ENCODE measurements around the gene WWP2.

WWP2 gene

GRCh38 chr16:69767459-69768229, 5.5 kb downstream of the WWP2 start:
- DNase-seq = no peak
- Histone ChIP-seq H3K27ac (no peak overlapping the region), H3K4me3 (ENCODE audit: low read depth, low read length) (no peak overlapping the region), H3K36me3 (replicated peaks) (no peaks in the 10 kb centered on the region), H3K27me3 (replicated peaks) (no peaks in the 10 kb centered on the region)
- in situ Hi-C loops (cut with HindIII; ENCODE audit: low pct_ligation_motif_present, low sequenced_read_pairs) = no loop called here
- TF ChIP-seq, protein P1, sequence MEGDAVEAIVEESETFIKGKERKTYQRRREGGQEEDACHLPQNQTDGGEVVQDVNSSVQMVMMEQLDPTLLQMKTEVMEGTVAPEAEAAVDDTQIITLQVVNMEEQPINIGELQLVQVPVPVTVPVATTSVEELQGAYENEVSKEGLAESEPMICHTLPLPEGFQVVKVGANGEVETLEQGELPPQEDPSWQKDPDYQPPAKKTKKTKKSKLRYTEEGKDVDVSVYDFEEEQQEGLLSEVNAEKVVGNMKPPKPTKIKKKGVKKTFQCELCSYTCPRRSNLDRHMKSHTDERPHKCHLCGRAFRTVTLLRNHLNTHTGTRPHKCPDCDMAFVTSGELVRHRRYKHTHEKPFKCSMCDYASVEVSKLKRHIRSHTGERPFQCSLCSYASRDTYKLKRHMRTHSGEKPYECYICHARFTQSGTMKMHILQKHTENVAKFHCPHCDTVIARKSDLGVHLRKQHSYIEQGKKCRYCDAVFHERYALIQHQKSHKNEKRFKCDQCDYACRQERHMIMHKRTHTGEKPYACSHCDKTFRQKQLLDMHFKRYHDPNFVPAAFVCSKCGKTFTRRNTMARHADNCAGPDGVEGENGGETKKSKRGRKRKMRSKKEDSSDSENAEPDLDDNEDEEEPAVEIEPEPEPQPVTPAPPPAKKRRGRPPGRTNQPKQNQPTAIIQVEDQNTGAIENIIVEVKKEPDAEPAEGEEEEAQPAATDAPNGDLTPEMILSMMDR (IDR thresholded peaks at IDR 0.05; ENCODE audit: low read depth, low read length, missing control alignments) = no peak

DNA sequence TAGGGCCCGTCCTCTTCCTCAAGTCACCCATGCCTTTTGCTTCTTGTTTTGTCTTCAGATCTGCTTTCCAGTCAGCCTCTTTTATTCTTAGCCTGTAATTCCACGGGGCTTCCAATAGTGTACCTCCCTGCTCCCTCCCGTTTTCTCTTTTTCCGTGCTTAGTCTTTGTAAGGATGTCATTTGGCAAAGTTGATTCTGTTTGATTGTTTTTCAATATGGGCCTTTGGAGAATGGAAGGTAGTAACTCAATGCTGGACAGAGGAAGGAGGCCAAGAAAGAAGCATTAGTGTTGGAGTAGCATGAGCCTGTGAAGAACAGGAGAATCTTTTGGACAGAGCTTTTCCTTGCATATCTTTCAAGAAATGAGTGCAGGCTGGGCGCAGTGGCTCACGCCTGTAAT, 6.5 kb downstream of the WWP2 start:
- TF ChIP-seq, protein P1 (IDR thresholded peaks at IDR 0.05; ENCODE audit: low read depth, low read length, missing control alignments) = no peak
- H3K27ac ChIP-seq = no peak overlapping the region
- in situ Hi-C loops (cut with HindIII; ENCODE audit: low pct_ligation_motif_present, low sequenced_read_pairs) = no loop called here
- H3K27me3 ChIP-seq (replicated peaks) = no peaks in the 10 kb centered on the region
- DNase-seq = no peak
- no peak overlapping the region for H3K4me3 ChIP-seq (ENCODE audit: low read depth, low read length)
- no peaks in the 10 kb centered on the region for H3K36me3 ChIP-seq (replicated peaks)

- in situ Hi-C loops (cut with HindIII; ENCODE audit: low pct_ligation_motif_present, low sequenced_read_pairs) = no loop called here
- no peak for DNase-seq
- H3K27ac ChIP-seq = no peak overlapping the region
- H3K4me3 ChIP-seq (ENCODE audit: low read depth, low read length) = no peak overlapping the region
- TF ChIP-seq, protein P1 (IDR thresholded peaks at IDR 0.05; ENCODE audit: low read depth, low read length, missing control alignments) = no peak
- no peaks in the 10 kb centered on the region for H3K27me3 ChIP-seq (replicated peaks)
- H3K36me3 ChIP-seq (replicated peaks) = no peaks in the 10 kb centered on the region
These were observed 7.3 kb downstream of the WWP2 start for GRCh38 chr16:69769404-69769803.

DNA sequence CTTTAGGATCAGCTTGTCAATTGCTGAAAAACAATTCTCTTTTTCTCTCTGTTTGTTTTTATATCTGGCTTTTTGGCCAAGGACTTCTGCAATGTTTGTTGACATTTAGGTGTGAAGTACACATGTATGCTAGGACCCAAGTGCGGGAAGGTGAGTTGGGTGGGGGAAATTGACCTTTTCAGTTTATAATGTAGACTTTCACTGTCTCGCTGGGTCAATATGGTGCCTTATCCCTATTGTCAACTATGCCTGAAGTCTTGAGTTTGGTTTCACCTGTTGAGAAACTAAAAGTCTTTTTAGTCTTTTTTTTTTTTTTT, 9.5 kb downstream of the WWP2 start:
- TF ChIP-seq, protein P1 (IDR thresholded peaks at IDR 0.05; ENCODE audit: low read depth, low read length, missing control alignments) = no peak
- Histone ChIP-seq H3K27me3 (replicated peaks) (no peaks in the 10 kb centered on the region), H3K27ac (no peak overlapping the region), H3K36me3 (replicated peaks) (no peaks in the 10 kb centered on the region), H3K4me3 (ENCODE audit: low read depth, low read length) (no peak overlapping the region)
- no peak for DNase-seq
- in situ Hi-C loops (cut with HindIII; ENCODE audit: low pct_ligation_motif_present, low sequenced_read_pairs) = no loop called here

DNA sequence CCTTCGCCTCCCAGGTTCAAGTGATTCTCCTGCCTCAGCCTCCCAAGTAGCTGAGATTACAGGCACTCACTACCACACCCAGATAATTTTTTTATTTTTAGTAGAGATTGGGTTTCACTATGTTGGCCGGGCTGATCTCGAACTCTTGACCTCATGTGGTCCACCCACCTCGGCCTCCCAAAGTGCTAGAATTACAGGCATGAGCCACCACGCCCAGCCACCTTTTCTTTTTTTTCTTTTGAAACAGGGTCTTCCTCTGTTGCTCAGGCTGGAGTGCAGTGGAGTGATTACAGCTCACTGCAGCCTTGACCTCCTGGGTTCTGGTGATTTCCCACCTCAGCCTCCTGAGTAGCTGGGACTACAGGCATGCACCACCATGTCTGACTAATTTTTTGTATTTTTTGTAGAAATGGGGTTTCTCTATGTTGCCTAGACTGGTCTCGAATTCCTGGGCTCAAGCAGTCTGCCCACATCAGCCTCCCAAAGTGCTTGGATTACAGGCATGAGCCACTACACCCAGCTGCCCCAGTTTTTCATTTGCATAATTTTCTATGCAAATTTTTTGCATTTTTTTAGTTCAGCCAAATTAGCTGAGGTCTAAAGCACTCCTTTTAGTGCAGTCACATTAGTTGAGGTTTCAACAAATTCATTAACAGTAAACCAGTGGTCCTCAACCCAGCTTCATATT, 11.3 kb downstream of the WWP2 start:
- Histone ChIP-seq H3K4me3 (ENCODE audit: low read depth, low read length) (no peak overlapping the region), H3K27me3 (replicated peaks) (no peaks in the 10 kb centered on the region), H3K36me3 (replicated peaks) (no peaks in the 10 kb centered on the region), H3K27ac (no peak overlapping the region)
- DNase-seq = peak; percentile 6
- in situ Hi-C loops (cut with HindIII; ENCODE audit: low pct_ligation_motif_present, low sequenced_read_pairs) = no loop called here
- TF ChIP-seq, protein P1 (IDR thresholded peaks at IDR 0.05; ENCODE audit: low read depth, low read length, missing control alignments) = no peak
